ENCODE results near the gene ELMO1.

DNA sequence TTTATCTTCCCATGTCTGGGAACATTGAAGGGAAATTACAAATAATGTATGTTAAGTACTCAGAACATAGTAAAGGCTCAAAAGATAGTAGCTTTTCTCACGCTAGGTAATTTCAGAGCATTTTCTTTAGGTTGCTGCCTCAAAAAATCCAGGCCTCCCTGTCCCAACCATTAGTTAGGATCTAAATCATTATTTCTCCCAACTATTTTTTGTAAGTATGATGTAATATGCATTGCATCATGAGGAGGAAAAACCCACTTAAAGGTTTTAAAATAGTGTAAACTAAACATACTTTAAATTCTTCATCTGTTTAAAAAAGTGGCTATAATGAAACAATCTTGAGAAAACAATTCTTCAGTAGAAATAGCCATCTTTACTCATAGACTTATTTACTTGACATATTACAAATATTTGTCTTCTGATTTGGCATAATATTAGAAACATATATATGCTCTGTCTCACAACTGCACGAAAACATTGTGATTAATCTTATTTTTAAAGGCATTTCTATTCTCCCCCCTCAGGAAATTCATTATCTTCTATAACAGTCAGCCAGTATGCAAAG is 329.3 kb downstream of the ELMO1 start:
- TF ChIP-seq, protein P1, sequence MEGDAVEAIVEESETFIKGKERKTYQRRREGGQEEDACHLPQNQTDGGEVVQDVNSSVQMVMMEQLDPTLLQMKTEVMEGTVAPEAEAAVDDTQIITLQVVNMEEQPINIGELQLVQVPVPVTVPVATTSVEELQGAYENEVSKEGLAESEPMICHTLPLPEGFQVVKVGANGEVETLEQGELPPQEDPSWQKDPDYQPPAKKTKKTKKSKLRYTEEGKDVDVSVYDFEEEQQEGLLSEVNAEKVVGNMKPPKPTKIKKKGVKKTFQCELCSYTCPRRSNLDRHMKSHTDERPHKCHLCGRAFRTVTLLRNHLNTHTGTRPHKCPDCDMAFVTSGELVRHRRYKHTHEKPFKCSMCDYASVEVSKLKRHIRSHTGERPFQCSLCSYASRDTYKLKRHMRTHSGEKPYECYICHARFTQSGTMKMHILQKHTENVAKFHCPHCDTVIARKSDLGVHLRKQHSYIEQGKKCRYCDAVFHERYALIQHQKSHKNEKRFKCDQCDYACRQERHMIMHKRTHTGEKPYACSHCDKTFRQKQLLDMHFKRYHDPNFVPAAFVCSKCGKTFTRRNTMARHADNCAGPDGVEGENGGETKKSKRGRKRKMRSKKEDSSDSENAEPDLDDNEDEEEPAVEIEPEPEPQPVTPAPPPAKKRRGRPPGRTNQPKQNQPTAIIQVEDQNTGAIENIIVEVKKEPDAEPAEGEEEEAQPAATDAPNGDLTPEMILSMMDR (conservative IDR thresholded peaks at IDR 0.05; ENCODE audit: low read depth in 2 of 2): no peak
- TF ChIP-seq, protein P2, sequence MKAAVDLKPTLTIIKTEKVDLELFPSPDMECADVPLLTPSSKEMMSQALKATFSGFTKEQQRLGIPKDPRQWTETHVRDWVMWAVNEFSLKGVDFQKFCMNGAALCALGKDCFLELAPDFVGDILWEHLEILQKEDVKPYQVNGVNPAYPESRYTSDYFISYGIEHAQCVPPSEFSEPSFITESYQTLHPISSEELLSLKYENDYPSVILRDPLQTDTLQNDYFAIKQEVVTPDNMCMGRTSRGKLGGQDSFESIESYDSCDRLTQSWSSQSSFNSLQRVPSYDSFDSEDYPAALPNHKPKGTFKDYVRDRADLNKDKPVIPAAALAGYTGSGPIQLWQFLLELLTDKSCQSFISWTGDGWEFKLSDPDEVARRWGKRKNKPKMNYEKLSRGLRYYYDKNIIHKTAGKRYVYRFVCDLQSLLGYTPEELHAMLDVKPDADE (IDR thresholded peaks at IDR 0.05): no peak
- no peak for TF ChIP-seq EZH2 (IDR thresholded peaks at IDR 0.05; ENCODE audit: low read depth, unreplicated experiment)
- TF ChIP-seq, protein P3, sequence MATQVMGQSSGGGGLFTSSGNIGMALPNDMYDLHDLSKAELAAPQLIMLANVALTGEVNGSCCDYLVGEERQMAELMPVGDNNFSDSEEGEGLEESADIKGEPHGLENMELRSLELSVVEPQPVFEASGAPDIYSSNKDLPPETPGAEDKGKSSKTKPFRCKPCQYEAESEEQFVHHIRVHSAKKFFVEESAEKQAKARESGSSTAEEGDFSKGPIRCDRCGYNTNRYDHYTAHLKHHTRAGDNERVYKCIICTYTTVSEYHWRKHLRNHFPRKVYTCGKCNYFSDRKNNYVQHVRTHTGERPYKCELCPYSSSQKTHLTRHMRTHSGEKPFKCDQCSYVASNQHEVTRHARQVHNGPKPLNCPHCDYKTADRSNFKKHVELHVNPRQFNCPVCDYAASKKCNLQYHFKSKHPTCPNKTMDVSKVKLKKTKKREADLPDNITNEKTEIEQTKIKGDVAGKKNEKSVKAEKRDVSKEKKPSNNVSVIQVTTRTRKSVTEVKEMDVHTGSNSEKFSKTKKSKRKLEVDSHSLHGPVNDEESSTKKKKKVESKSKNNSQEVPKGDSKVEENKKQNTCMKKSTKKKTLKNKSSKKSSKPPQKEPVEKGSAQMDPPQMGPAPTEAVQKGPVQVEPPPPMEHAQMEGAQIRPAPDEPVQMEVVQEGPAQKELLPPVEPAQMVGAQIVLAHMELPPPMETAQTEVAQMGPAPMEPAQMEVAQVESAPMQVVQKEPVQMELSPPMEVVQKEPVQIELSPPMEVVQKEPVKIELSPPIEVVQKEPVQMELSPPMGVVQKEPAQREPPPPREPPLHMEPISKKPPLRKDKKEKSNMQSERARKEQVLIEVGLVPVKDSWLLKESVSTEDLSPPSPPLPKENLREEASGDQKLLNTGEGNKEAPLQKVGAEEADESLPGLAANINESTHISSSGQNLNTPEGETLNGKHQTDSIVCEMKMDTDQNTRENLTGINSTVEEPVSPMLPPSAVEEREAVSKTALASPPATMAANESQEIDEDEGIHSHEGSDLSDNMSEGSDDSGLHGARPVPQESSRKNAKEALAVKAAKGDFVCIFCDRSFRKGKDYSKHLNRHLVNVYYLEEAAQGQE (IDR thresholded peaks at IDR 0.05; ENCODE audit: unreplicated experiment): no peak
- TF ChIP-seq CREB1 (CRISPR knock-in tag; IDR thresholded peaks at IDR 0.05; ENCODE audit: low read depth): no peak
- no peak for TF ChIP-seq POLR2AphosphoS5 (IDR thresholded peaks at IDR 0.05; ENCODE audit: low read depth)
- no peak for TF ChIP-seq NANOG (IDR thresholded peaks at IDR 0.05; ENCODE audit: borderline replicate concordance)
- TF ChIP-seq EZH2phosphoT487 (IDR thresholded peaks at IDR 0.05; ENCODE audit: unreplicated experiment): no peak
- no peak for TF ChIP-seq ZNF114 (CRISPR knock-in tag; IDR thresholded peaks at IDR 0.05)
- TF ChIP-seq STAT1 (IDR thresholded peaks at IDR 0.05; ENCODE audit: unreplicated experiment): no peak
- no peak for TF ChIP-seq JUNB (IDR thresholded peaks at IDR 0.05; ENCODE audit: unreplicated experiment)
- no peak for TF ChIP-seq ZNF331 (CRISPR knock-in tag; IDR thresholded peaks at IDR 0.05; ENCODE audit: low read depth)
- TF ChIP-seq, protein P4, sequence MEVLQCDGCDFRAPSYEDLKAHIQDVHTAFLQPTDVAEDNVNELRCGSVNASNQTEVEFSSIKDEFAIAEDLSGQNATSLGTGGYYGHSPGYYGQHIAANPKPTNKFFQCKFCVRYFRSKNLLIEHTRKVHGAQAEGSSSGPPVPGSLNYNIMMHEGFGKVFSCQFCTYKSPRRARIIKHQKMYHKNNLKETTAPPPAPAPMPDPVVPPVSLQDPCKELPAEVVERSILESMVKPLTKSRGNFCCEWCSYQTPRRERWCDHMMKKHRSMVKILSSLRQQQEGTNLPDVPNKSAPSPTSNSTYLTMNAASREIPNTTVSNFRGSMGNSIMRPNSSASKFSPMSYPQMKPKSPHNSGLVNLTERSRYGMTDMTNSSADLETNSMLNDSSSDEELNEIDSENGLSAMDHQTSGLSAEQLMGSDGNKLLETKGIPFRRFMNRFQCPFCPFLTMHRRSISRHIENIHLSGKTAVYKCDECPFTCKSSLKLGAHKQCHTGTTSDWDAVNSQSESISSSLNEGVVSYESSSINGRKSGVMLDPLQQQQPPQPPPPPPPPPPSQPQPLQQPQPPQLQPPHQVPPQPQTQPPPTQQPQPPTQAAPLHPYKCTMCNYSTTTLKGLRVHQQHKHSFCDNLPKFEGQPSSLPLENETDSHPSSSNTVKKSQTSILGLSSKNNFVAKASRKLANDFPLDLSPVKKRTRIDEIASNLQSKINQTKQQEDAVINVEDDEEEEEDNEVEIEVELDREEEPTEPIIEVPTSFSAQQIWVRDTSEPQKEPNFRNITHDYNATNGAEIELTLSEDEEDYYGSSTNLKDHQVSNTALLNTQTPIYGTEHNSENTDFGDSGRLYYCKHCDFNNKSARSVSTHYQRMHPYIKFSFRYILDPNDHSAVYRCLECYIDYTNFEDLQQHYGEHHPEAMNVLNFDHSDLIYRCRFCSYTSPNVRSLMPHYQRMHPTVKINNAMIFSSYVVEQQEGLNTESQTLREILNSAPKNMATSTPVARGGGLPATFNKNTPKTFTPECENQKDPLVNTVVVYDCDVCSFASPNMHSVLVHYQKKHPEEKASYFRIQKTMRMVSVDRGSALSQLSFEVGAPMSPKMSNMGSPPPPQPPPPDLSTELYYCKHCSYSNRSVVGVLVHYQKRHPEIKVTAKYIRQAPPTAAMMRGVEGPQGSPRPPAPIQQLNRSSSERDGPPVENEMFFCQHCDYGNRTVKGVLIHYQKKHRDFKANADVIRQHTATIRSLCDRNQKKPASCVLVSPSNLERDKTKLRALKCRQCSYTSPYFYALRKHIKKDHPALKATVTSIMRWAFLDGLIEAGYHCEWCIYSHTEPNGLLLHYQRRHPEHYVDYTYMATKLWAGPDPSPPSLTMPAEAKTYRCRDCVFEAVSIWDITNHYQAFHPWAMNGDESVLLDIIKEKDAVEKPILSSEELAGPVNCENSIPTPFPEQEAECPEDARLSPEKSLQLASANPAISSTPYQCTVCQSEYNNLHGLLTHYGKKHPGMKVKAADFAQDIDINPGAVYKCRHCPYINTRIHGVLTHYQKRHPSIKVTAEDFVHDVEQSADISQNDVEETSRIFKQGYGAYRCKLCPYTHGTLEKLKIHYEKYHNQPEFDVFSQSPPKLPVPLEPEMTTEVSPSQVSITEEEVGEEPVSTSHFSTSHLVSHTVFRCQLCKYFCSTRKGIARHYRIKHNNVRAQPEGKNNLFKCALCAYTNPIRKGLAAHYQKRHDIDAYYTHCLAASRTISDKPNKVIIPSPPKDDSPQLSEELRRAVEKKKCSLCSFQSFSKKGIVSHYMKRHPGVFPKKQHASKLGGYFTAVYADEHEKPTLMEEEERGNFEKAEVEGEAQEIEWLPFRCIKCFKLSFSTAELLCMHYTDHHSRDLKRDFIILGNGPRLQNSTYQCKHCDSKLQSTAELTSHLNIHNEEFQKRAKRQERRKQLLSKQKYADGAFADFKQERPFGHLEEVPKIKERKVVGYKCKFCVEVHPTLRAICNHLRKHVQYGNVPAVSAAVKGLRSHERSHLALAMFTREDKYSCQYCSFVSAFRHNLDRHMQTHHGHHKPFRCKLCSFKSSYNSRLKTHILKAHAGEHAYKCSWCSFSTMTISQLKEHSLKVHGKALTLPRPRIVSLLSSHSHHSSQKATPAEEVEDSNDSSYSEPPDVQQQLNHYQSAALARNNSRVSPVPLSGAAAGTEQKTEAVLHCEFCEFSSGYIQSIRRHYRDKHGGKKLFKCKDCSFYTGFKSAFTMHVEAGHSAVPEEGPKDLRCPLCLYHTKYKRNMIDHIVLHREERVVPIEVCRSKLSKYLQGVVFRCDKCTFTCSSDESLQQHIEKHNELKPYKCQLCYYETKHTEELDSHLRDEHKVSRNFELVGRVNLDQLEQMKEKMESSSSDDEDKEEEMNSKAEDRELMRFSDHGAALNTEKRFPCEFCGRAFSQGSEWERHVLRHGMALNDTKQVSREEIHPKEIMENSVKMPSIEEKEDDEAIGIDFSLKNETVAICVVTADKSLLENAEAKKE (CRISPR knock-in tag; IDR thresholded peaks at IDR 0.05): no peak

Measured in GM23338 (cell line).